HG03558 (cell line): Measurements from ENCODE around the gene MRPL19.
A peak's percentile ranks its signal among the peaks of the same experiment; 100 is the strongest.
"Not testable (repeated sequence)": the region's sequence is repeated elsewhere in the genome, so short reads cannot be mapped to it uniquely, and the experiment has no call there.

ENCODE experiments used
- ATAC-seq: cut with Tn5 transposase; IDR thresholded peaks from one replicate; pipeline ENCODE4 v1.9.1; 2021; ENCODE audit warnings: moderate number of reproducible peaks; ENCODE audit not compliant: unreplicated experiment; ENCODE audit errors: extremely low read depth

MRPL19 gene

GRCh38 chr2:75656563-75656962 lies 10.0 kb downstream of the MRPL19 start:
- ATAC-seq = no peak

DNA sequence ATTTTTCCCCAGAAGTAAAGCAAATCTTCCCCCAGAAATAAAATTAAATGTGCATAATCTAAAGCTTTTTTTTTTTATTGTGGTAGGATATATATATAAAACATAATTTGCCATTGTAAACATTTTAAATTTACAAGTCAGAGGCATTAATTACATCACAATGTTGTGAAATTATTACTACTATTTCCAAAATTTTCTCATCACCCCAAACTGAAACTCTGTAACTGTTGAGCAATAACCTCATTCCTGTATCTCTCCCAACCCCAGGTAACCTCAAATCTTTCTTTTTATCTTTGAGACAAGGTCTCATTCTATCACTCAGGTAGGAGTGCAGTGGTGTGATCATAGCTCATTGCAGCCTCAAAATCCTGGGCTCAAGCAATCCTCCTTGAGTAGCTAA lies 11.2 kb downstream of the MRPL19 start:
- ATAC-seq = no peak

- no peak for ATAC-seq
These were observed 20.3 kb downstream of the MRPL19 start for GRCh38 chr2:75666911-75667310.

- ATAC-seq = no peak
These were observed 21.3 kb downstream of the MRPL19 start for GRCh38 chr2:75667884-75668283.

GRCh38 chr2:75675423-75675822 lies 28.8 kb downstream of the MRPL19 start:
- ATAC-seq = not testable (repeated sequence)

- ATAC-seq = no peak
These were observed 29.3 kb downstream of the MRPL19 start for GRCh38 chr2:75675908-75676307.

GRCh38 chr2:75676464-75676863 lies 29.9 kb downstream of the MRPL19 start:
- no peak for ATAC-seq

DNA sequence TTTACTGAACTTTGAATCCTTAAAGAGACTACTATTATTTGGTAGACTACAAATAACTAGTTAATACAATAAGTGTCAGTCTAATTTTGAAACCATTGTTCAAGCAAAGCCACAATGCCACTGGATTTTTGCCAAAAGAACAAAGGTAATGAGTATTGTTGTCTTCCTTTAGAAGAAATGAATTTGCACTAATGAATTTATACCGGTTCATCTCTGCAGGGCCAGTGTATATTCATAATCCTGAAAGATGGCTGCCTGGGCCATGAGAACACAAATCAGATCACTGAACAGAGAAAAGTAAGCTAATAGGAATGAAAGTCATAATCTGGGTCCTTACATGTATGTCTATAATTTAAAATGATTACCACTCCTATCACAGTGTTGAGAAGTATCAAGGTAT lies 33.0 kb downstream of the MRPL19 start:
- no peak for ATAC-seq

- ATAC-seq = no peak
These were observed 33.8 kb downstream of the MRPL19 start for GRCh38 chr2:75680402-75680801.

DNA sequence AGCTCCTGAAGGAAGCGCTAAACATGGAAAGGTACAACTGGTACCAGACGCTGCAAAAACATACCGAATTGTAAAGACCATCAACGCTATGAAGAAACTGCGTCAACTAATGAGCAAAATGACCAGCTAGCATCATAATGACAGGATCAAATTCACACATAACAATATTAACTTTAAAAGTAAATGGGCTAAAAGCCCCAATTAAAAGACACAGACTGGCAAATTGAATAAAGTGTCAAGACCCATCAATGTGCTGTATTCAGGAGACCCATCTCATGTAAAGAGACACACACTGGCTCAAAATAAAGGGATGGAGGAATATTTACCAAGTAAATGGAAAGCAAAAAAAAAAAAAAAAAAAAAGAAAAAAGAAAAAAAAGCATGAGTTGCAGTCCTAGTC lies 36.8 kb downstream of the MRPL19 start:
- not testable (repeated sequence) for ATAC-seq

- no peak for ATAC-seq
These were observed 41.6 kb downstream of the MRPL19 start for GRCh38 chr2:75688196-75688595.

DNA sequence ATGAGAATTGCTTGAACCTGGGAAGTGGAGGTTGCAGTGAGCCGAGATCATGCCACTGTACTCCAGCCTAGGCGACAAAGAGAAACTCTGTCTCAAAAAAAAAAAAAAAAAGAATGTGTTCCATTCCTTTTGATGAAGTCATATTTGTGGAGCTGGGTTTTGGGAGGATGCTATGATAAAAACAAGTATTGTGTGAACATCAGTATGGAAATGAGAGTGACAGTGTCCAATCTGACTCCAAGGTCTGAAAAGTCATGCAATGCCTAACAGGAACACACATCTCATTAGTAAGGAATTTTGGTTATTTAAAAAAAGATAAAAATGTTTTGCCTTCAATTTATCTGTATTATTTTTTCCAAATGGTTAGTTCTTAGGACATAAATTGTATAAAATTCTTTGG lies 52.3 kb downstream of the MRPL19 start:
- no peak for ATAC-seq

DNA sequence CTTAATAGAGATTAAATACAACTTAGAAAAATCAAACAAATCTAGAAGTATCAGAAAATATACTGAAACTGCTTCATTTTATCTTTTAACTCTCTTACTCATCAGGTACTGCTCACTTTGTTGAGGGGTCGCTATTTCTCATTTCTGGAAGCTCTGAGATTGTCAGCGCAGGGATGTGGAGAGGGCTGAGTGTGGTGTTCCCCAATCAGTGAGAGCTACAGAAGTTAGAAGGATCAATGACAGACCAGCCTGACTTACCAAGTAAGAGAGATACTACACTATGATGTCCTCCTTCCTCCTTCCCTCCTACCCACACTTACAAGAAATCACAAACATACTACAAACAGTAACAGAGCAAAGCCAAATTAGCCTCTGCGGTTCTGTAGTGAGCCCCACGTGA lies 56.0 kb downstream of the MRPL19 start:
- ATAC-seq = no peak

- no peak for ATAC-seq
These were observed 57.2 kb downstream of the MRPL19 start for GRCh38 chr2:75703589-75704287.

- ATAC-seq = no peak
These were observed 59.3 kb downstream of the MRPL19 start for GRCh38 chr2:75705921-75706320.

DNA sequence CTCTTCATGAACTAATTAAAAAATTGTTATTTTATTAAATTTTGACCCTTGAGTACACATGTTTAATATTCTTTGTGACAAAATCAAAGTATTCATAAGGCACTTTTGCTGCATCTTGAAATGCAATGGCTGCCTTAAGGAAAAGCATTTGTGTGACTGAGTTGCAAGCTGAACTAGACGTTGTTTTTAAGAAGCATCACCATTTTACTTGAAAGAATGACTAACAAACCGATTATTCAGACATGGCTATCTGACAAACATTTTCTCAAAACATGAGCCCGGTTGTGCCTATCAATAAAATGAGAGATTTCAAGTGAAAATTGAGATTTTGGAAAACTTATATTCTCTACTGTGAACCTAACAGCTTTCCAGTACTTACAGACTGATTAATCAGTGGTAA lies 61.3 kb downstream of the MRPL19 start:
- ATAC-seq = no peak

DNA sequence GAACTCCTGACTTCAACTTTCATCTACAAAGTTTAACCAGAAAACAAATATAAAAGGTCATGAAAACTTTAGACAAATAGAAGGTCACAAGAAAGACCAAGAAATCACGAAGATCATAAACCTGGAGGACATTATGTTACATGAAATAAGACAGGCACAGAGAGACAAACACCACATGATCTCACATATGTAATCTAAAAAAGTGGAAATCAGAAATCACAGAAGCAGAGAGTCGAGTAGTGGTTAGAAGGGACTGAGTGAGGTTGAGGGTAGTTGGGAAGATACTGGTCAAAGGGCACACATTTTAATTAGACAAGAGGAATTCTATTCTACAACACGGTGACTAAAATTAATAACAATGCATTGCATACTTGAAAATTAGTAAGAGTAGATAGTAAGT lies 62.7 kb downstream of the MRPL19 start:
- no peak for ATAC-seq

- ATAC-seq = peak; percentile 3
These were observed 63.6 kb downstream of the MRPL19 start for GRCh38 chr2:75710220-75710576.

DNA sequence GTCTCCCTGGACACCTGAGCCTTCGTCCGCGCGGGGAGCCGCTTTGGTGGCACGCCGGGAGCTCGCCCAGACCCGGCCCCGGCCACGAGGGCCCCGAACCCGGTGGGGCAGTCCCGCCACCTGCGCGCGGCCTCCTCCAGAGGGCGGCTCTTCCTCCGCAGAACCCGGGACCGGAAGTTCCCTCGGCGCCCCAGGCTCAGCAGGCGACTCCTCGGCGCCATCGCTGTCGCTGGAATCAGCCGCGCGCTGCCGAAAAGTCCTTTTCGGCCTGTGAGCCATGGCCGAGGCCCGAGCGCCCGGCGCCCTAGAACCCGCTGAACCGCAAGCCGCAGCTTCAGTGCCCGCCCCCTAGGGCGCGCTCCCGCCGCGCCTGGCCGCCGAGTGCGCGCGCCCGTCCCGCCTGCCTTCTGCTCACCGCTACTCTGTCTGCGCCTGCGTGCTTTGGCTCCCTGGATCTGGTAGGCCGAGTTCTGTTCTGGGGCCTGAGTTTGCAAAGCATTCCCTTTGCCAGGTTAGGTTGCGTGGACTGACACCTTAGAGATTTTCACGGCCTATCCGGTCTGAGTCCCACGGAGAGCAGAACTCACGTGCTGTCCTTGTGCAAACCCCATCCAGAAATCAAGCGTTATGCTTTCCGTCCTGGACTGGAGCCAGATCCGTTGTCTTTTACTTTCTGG lies 64.1 kb downstream of the MRPL19 start, which contains the start of gene GCFC2:
Gene GCFC2 (minus strand): TSS at position 339 of the 677 bp plus-strand sequence. CDS start 60 bp downstream, at position 279.
- ATAC-seq = peak; percentile 73

- not testable (repeated sequence) for ATAC-seq
These were observed 65.0 kb downstream of the MRPL19 start for GRCh38 chr2:75711590-75711989.

DNA sequence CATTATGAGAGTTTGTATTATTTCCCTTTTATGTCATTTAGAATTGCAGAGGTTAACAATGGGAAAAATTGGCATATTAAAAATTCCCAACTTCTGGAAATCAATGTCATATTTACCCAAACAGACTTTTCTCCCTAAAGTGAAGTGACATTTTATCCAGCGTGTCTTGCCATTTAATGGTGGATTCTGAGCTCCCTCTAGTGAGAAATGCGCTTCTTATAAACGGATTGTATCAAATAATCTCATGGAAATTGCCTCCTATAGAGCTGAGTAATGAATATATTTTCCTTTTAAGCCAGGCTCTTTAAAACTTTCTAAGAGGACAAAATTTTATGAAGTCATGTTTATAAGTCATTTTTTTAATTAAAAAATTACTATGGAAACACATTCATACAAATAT lies 69.8 kb downstream of the MRPL19 start:
- ATAC-seq = no peak

DNA sequence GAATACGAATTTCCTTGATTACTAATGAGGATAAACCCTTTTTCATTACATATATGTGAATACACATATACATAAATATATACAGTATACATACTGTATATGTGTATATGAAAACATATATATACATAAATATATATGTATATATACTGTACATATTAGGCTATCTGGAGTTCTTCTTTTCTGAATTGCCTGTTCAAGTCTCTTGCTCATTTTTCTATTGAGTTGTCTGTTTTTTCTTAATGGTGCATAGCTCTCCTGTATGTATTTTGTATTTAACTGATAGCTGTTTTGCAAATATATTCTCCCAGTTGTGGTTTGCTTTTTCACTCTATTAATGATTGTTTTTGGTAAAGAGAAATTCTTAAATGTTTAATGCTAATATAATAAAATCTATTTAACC lies 73.0 kb downstream of the MRPL19 start:
- no peak for ATAC-seq
